GM23338 (cell line): ENCODE data around the gene MEGF8. TPM values are rescaled to one million over a fixed set of nuclear protein-coding genes. Genes with fewer than 3 reads are reported as not detected.
"Not testable (repeated sequence)": the region's sequence is repeated elsewhere in the genome, so short reads cannot be mapped to it uniquely, and the experiment has no call there.

Experiments
- ATAC-seq: fragments of 200-7000 bp; cut with Tn5 transposase; 3 replicates; pipeline ENCODE4 v1.9.1; 2020
- DNase-seq: peaks from one replicate; pipeline ENCODE4 v3.0.0-alpha.2; 2015; ENCODE audit warnings: low spot score
- H2AFZ ChIP-seq: fragments of 200-600 bp; sonication (generic); 2 replicates; pipeline ENCODE4 v1.8.0; 2016; ENCODE audit warnings: antibody characterized with exemption, mild to moderate bottlenecking, moderate library complexity
- H3F3A ChIP-seq: fragments of 200-600 bp; sonication (generic); replicated peaks from 2 replicates; pipeline ENCODE4 v1.8.0; 2017; ENCODE audit warnings: antibody characterized with exemption, mixed run types, low read depth
- H3K27ac ChIP-seq: fragments of 200-600 bp; sonication (generic); 2 replicates; pipeline ENCODE4 v1.6.1; 2016; ENCODE audit warnings: low read depth
- H3K27me3 ChIP-seq: fragments of 200-600 bp; sonication (generic); 2 replicates; pipeline ENCODE4 v1.8.0; 2016; ENCODE audit warnings: mild to moderate bottlenecking, mixed run types, moderate library complexity; ENCODE audit not compliant: insufficient read depth
- H3K36me3 ChIP-seq: fragments of 200-600 bp; sonication (generic); 2 replicates; pipeline ENCODE4 v1.8.0; 2016; ENCODE audit warnings: mild to moderate bottlenecking; ENCODE audit not compliant: insufficient read depth
- H3K4me1 ChIP-seq: fragments of 200-600 bp; sonication (generic); 2 replicates; pipeline ENCODE4 v1.8.0; 2016; ENCODE audit warnings: mild to moderate bottlenecking, moderate library complexity; ENCODE audit not compliant: insufficient read depth
- H3K4me2 ChIP-seq: fragments of 200-600 bp; sonication (generic); 2 replicates; pipeline ENCODE4 v1.7.1; 2017; ENCODE audit warnings: mixed run types
- H3K4me3 ChIP-seq: fragments of 200-600 bp; sonication (generic); 2 replicates; pipeline ENCODE4 v1.6.1; 2016; ENCODE audit warnings: mixed run types
- H3K79me2 ChIP-seq: fragments of 200-600 bp; sonication (generic); replicated peaks from 2 replicates; pipeline ENCODE4 v1.8.0; 2017; ENCODE audit warnings: mild to moderate bottlenecking; ENCODE audit not compliant: insufficient read depth
- H3K9me2 ChIP-seq: fragments of 200-600 bp; sonication (generic); 2 replicates; pipeline ENCODE4 v1.8.0; 2017; ENCODE audit not compliant: insufficient read depth
- H4K20me1 ChIP-seq: fragments of 200-600 bp; sonication (generic); replicated peaks from 2 replicates; pipeline ENCODE4 v1.8.0; 2017; ENCODE audit warnings: mild to moderate bottlenecking; ENCODE audit not compliant: insufficient read depth
- H3K27ac Mint-ChIP-seq: 2 replicates; pipeline ENCODE4 v1.8.0; 2020; ENCODE audit warnings: inconsistent platforms, mild to moderate bottlenecking, moderate library complexity, mixed read lengths
- H3K27me3 Mint-ChIP-seq: 3 replicates; pipeline ENCODE4 v1.8.0; 2022; ENCODE audit warnings: low read depth, mild to moderate bottlenecking, moderate library complexity, mixed read lengths, inconsistent platforms; ENCODE audit not compliant: insufficient read depth, poor library complexity
- H3K36me3 Mint-ChIP-seq: 3 replicates; pipeline ENCODE4 v1.8.0; 2021; ENCODE audit warnings: low read depth, mild to moderate bottlenecking, inconsistent platforms, moderate library complexity, mixed read lengths
- H3K4me1 Mint-ChIP-seq: 3 replicates; pipeline ENCODE4 v1.8.0; 2020; ENCODE audit warnings: mild to moderate bottlenecking, inconsistent platforms, mixed read lengths
- H3K4me3 Mint-ChIP-seq: 3 replicates; pipeline ENCODE4 v1.8.0; 2021; ENCODE audit warnings: moderate library complexity, mild to moderate bottlenecking, inconsistent platforms, mixed read lengths
- H3K9me3 Mint-ChIP-seq: 3 replicates; pipeline ENCODE4 v1.8.0; 2020; ENCODE audit warnings: moderate library complexity, mild to moderate bottlenecking, inconsistent platforms, mixed read lengths
- CREB1 ChIP-seq: fragments of 250-450 bp; sonication (Bioruptor Pico); IDR thresholded peaks from 2 replicates; pipeline ENCODE4 v1.5.0; 2020; ENCODE audit warnings: low read depth, mild to moderate bottlenecking, moderate library complexity
- CTCF ChIP-seq, 2 experiments: fragments of 200-600 bp in 1 of 2; sonication (generic) in 1 of 2; conservative IDR thresholded peaks; 2 replicates each; pipeline versions ENCODE4 v1.5.1 to v1.6.1; 2016 to 2017; ENCODE audit warnings: antibody characterized with exemption in 2 of 2, low read depth in 2 of 2, mild to moderate bottlenecking in 2 of 2, moderate library complexity in 1 of 2
- ETS1 ChIP-seq: IDR thresholded peaks from 2 replicates; pipeline ENCODE4 v1.6.1; 2016; ENCODE audit warnings: antibody characterized with exemption
- EZH2 ChIP-seq: fragments of 200-600 bp; sonication (generic); IDR thresholded peaks from one replicate; pipeline ENCODE4 v1.8.0; 2017; ENCODE audit warnings: antibody characterized with exemption, mild to moderate bottlenecking, low read depth; ENCODE audit not compliant: unreplicated experiment
- EZH2phosphoT487 ChIP-seq: fragments of 200-600 bp; sonication (generic); IDR thresholded peaks from one replicate; pipeline ENCODE4 v1.8.1; 2018; ENCODE audit warnings: antibody characterized with exemption; ENCODE audit not compliant: unreplicated experiment
- NANOG ChIP-seq: IDR thresholded peaks from 2 replicates; pipeline ENCODE4 v1.6.1; 2016; ENCODE audit warnings: antibody characterized with exemption, borderline replicate concordance
- REST ChIP-seq: IDR thresholded peaks from one replicate; pipeline ENCODE4 v1.6.1; 2018; ENCODE audit warnings: antibody characterized with exemption; ENCODE audit not compliant: unreplicated experiment
- STAT1 ChIP-seq: IDR thresholded peaks from one replicate; pipeline ENCODE4 v1.6.1; 2016; ENCODE audit warnings: antibody characterized with exemption; ENCODE audit not compliant: unreplicated experiment
- ZNF114 ChIP-seq: fragments of 250-450 bp; sonication (Bioruptor Pico); IDR thresholded peaks from 2 replicates; pipeline ENCODE4 v1.5.0; 2020; ENCODE audit warnings: mild to moderate bottlenecking, moderate library complexity
- ZNF462 ChIP-seq: fragments of 250-450 bp; sonication (Bioruptor Pico); IDR thresholded peaks from 2 replicates; pipeline ENCODE4 v1.5.0; 2020; ENCODE audit warnings: mild to moderate bottlenecking, moderate library complexity
- polyA plus RNA-seq: library from polyadenylated mRNA; unstranded; fragments of >200 nt; fragmentation: Nextera tagmentation; extraction: Ambion mirVana; gene quantifications from 2 replicates; pipeline ENCODE4 v1.2.1, GENCODE V29; 2016
- total RNA-seq: library from RNA; depleted of rRNA; stranded (reverse); fragments of >200 nt; shearing (Covaris generic); gene quantifications from 2 replicates; pipeline ENCODE4 v1.2.3, GENCODE V29; 2014

MEGF8 gene
- total and polyA plus RNA-seq, 2 experiments from 2014 or later, result 6.2 to 40.5 TPM

GRCh38 chr19:42331333-42331732, 5.9 kb downstream of the MEGF8 start:
- not testable (repeated sequence) for H3K4me1 ChIP-seq, H3K9me3 Mint-ChIP-seq, H3F3A ChIP-seq, H3K27me3 Mint-ChIP-seq, H3K4me3 ChIP-seq, H3K4me3 Mint-ChIP-seq, H2AFZ ChIP-seq, H3K36me3 Mint-ChIP-seq, ATAC-seq, H4K20me1 ChIP-seq, H3K27me3 ChIP-seq, H3K36me3 ChIP-seq, H3K9me2 ChIP-seq, H3K27ac Mint-ChIP-seq, H3K27ac ChIP-seq, DNase-seq, H3K4me2 ChIP-seq
- peaks cover 27% of the 10 kb centered on the region; the same call in 2 of the 3 replicates for H3K4me1 Mint-ChIP-seq
- H3K79me2 ChIP-seq, result peaks cover 26% of the 10 kb centered on the region

- Mint-ChIP-seq H3K4me1 (peaks cover 20% of the 10 kb centered on the region; the same call in 2 of the 3 replicates), H3K9me3 (no peaks in the 10 kb centered on the region), H3K27ac (no peak overlapping the region), H3K4me3 (no peak overlapping the region), H3K36me3 (no peaks in the 10 kb centered on the region), H3K27me3 (peaks cover 5% of the 10 kb centered on the region)
- no peaks in the 10 kb centered on the region for H3K9me2 ChIP-seq
- no peaks in the 10 kb centered on the region; the same call in 1 of the 2 replicates for H3K4me1 ChIP-seq
- H3K27me3 ChIP-seq, result no peaks in the 10 kb centered on the region
- H3F3A ChIP-seq, result no peaks in the 10 kb centered on the region
- no peak overlapping the region for H3K4me3 ChIP-seq
- DNase-seq, result no peak
- H2AFZ ChIP-seq, result no peak overlapping the region
- peaks cover 19% of the 10 kb centered on the region for H3K79me2 ChIP-seq
- no peak overlapping the region for H3K4me2 ChIP-seq
- H4K20me1 ChIP-seq, result peaks cover 6% of the 10 kb centered on the region
- no peaks in the 10 kb centered on the region for H3K36me3 ChIP-seq
- H3K27ac ChIP-seq, result no peak overlapping the region
- ATAC-seq, result no peak
- TF ChIP-seq STAT1 (no peak), ZNF114 (CRISPR knock-in tag) (no peak), ETS1 (no peak), EZH2 (no peak), ZNF462 (CRISPR knock-in tag) (no peak), NANOG (no peak), REST (no peak), EZH2phosphoT487 (no peak), CREB1 (no peak), CTCF (conservative IDR thresholded peaks at IDR 0.05; ENCODE audit: low read depth in 2 of 2) (no peak)
Measured at GRCh38 chr19:42332059-42332458, 6.6 kb downstream of the MEGF8 start.
